ENCODE results near the gene ZBTB21. TPM values are rescaled to one million over a fixed set of nuclear protein-coding genes. Genes with fewer than 3 reads are reported as not detected.

ZBTB21 gene
- total and polyA plus RNA-seq, 2 experiments from 2014 or later, result 10.0 to 11.0 TPM

GRCh38 chr21:41965461-41966013, 44.6 kb downstream of the ZBTB21 start:
- H3K36me3 ChIP-seq (ENCODE audit: insufficient read depth), result no peaks in the 10 kb centered on the region
- H3K4me2 ChIP-seq, result no peak overlapping the region
- no peak overlapping the region for H3K4me3 ChIP-seq
- no peak overlapping the region for H3K27ac Mint-ChIP-seq
- H4K20me1 ChIP-seq (replicated peaks; ENCODE audit: insufficient read depth), result no peaks in the 10 kb centered on the region
- no peaks in the 10 kb centered on the region for H3K9me3 Mint-ChIP-seq
- no peaks in the 10 kb centered on the region for H3K79me2 ChIP-seq (replicated peaks; ENCODE audit: insufficient read depth)
- peaks cover 32% of the 10 kb centered on the region for H3K4me1 Mint-ChIP-seq
- no peaks in the 10 kb centered on the region for H3K4me1 ChIP-seq (ENCODE audit: insufficient read depth)
- H3K27ac ChIP-seq (ENCODE audit: low read depth), result no peak overlapping the region
- no peak overlapping the region for H3K4me3 Mint-ChIP-seq
- no peaks in the 10 kb centered on the region for H3F3A ChIP-seq (replicated peaks; ENCODE audit: low read depth)
- no peaks in the 10 kb centered on the region for H3K9me2 ChIP-seq (ENCODE audit: insufficient read depth)
- ATAC-seq, result no peak
- H3K27me3 Mint-ChIP-seq (ENCODE audit: insufficient read depth, low read depth, poor library complexity), result peaks cover 11% of the 10 kb centered on the region
- DNase-seq (ENCODE audit: low spot score), result no peak
- no peak overlapping the region for H2AFZ ChIP-seq
- TF ChIP-seq STAT1 (IDR thresholded peaks at IDR 0.05; ENCODE audit: unreplicated experiment) (no peak), NANOG (IDR thresholded peaks at IDR 0.05; ENCODE audit: borderline replicate concordance) (no peak), ZNF114 (CRISPR knock-in tag; IDR thresholded peaks at IDR 0.05) (no peak), EZH2phosphoT487 (IDR thresholded peaks at IDR 0.05; ENCODE audit: unreplicated experiment) (no peak), EZH2 (IDR thresholded peaks at IDR 0.05; ENCODE audit: low read depth, unreplicated experiment) (no peak), POLR2AphosphoS5 (IDR thresholded peaks at IDR 0.05; ENCODE audit: low read depth) (no peak), CTCF (conservative IDR thresholded peaks at IDR 0.05; ENCODE audit: low read depth in 2 of 2) (no peak)
- no peaks in the 10 kb centered on the region for H3K27me3 ChIP-seq (ENCODE audit: insufficient read depth)
- no peaks in the 10 kb centered on the region for H3K36me3 Mint-ChIP-seq (ENCODE audit: low read depth)

GRCh38 chr21:41965045-41965444, 45.1 kb downstream of the ZBTB21 start:
- no peaks in the 10 kb centered on the region for H3F3A ChIP-seq (replicated peaks; ENCODE audit: low read depth)
- ATAC-seq (no peak), DNase-seq (ENCODE audit: low spot score) (no peak)
- no peaks in the 10 kb centered on the region for H4K20me1 ChIP-seq (replicated peaks; ENCODE audit: insufficient read depth)
- no peaks in the 10 kb centered on the region for H3K36me3 Mint-ChIP-seq (ENCODE audit: low read depth)
- H3K79me2 ChIP-seq (replicated peaks; ENCODE audit: insufficient read depth), result no peaks in the 10 kb centered on the region
- H3K4me3 Mint-ChIP-seq, result no peak overlapping the region
- H3K9me2 ChIP-seq (ENCODE audit: insufficient read depth), result no peaks in the 10 kb centered on the region
- no peaks in the 10 kb centered on the region for H3K9me3 Mint-ChIP-seq
- no peaks in the 10 kb centered on the region for H3K36me3 ChIP-seq (ENCODE audit: insufficient read depth)
- H3K4me2 ChIP-seq, result no peak overlapping the region
- H3K4me3 ChIP-seq, result no peak overlapping the region
- H3K4me1 ChIP-seq (ENCODE audit: insufficient read depth), result no peaks in the 10 kb centered on the region
- H3K4me1 Mint-ChIP-seq, result peaks cover 32% of the 10 kb centered on the region
- no peak overlapping the region for H3K27ac Mint-ChIP-seq
- H3K27me3 ChIP-seq (ENCODE audit: insufficient read depth), result no peaks in the 10 kb centered on the region
- peaks cover 10% of the 10 kb centered on the region for H3K27me3 Mint-ChIP-seq (ENCODE audit: insufficient read depth, low read depth, poor library complexity)
- H3K27ac ChIP-seq (ENCODE audit: low read depth), result no peak overlapping the region
- H2AFZ ChIP-seq, result no peak overlapping the region
- TF ChIP-seq ETS1 (IDR thresholded peaks at IDR 0.05) (no peak), EZH2phosphoT487 (IDR thresholded peaks at IDR 0.05; ENCODE audit: unreplicated experiment) (no peak), CTCF (conservative IDR thresholded peaks at IDR 0.05; ENCODE audit: low read depth in 2 of 2) (no peak), JUNB (IDR thresholded peaks at IDR 0.05; ENCODE audit: unreplicated experiment) (no peak), EZH2 (IDR thresholded peaks at IDR 0.05; ENCODE audit: low read depth, unreplicated experiment) (no peak), ZNF462 (CRISPR knock-in tag; IDR thresholded peaks at IDR 0.05) (no peak), NANOG (IDR thresholded peaks at IDR 0.05; ENCODE audit: borderline replicate concordance) (no peak)
